ENCODE measurements around the gene SPECC1L.
"Not testable (repeated sequence)": the region's sequence is repeated elsewhere in the genome, so short reads cannot be mapped to it uniquely, and the experiment has no call there.

The SPECC1L gene, protein sequence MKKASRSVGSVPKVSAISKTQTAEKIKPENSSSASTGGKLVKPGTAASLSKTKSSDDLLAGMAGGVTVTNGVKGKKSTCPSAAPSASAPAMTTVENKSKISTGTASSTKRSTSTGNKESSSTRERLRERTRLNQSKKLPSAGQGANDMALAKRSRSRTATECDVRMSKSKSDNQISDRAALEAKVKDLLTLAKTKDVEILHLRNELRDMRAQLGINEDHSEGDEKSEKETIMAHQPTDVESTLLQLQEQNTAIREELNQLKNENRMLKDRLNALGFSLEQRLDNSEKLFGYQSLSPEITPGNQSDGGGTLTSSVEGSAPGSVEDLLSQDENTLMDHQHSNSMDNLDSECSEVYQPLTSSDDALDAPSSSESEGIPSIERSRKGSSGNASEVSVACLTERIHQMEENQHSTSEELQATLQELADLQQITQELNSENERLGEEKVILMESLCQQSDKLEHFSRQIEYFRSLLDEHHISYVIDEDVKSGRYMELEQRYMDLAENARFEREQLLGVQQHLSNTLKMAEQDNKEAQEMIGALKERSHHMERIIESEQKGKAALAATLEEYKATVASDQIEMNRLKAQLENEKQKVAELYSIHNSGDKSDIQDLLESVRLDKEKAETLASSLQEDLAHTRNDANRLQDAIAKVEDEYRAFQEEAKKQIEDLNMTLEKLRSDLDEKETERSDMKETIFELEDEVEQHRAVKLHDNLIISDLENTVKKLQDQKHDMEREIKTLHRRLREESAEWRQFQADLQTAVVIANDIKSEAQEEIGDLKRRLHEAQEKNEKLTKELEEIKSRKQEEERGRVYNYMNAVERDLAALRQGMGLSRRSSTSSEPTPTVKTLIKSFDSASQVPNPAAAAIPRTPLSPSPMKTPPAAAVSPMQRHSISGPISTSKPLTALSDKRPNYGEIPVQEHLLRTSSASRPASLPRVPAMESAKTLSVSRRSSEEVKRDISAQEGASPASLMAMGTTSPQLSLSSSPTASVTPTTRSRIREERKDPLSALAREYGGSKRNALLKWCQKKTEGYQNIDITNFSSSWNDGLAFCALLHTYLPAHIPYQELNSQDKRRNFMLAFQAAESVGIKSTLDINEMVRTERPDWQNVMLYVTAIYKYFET

DNA sequence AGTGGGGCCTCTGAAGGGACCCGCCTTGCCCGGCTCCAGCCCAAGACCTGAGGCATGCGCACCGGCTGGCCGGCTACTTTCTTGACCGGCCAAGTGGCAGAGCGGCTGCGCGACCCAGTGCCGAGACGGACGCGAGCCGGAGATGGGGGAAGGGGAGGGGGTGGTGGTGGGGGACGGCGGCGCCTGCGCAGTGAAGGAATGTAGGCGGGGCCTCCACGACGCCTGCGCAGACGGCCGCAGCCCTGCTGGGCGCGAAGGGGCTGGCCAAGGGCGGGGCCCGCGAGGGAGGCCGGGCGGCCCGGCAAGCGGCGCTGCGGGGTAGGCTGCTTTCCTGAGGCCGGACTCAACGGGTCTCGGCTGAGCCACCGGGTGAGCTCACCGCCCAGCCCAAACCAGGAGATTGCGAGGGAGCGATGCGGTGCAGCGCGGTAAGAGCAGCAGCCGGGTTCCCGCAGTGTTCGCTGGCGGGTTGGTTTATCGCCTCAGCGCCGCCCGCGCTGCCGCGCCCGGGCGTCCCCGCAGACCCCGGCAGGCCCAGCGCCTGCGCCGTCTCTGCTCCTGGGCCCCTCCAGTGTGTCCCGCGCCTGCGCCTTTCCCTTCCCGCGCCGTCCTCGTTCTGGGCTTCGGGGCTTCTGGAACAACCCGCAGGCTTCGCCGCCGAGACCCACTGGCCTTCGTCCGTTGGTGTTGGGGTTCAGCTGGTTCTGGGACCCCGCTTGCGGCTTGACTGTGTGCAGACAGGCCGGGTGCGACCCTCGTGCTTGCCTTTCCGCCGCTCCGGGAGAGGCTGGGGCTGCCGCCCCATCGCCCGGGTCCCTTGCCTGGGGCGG is at the start of gene SPECC1L:
TSS of gene SPECC1L (plus strand) at position 276 of the 830 bp plus-strand sequence. CDS start 31,401 bp downstream, outside the sequence.
- DNase-seq (ENCODE audit: low read depth in 2 of 3, low spot score in 1 of 3): peak; percentile 81 to 88 (median 84)

DNA sequence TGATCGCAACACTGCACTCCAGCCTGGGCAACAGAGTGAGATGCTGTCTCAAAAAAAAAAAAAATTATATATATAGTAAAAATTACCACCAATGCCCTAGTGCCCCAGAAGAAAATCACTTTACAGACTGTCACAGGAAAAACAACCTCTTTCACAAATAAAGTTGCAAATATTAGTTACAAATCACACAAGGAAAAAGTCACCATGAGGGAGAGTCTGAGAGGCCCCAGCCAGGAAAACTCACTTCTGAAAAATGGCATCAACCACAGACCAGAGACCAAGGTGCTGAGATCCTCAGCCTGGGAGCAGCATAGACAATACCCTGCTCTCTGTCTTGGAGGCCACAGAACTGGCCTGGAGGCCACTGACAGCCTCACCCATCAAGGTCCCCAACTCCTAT is 46.2 kb upstream of the SPECC1L start:
- DNase-seq (ENCODE audit: low read depth in 2 of 3, low spot score in 1 of 3): no peak

DNA sequence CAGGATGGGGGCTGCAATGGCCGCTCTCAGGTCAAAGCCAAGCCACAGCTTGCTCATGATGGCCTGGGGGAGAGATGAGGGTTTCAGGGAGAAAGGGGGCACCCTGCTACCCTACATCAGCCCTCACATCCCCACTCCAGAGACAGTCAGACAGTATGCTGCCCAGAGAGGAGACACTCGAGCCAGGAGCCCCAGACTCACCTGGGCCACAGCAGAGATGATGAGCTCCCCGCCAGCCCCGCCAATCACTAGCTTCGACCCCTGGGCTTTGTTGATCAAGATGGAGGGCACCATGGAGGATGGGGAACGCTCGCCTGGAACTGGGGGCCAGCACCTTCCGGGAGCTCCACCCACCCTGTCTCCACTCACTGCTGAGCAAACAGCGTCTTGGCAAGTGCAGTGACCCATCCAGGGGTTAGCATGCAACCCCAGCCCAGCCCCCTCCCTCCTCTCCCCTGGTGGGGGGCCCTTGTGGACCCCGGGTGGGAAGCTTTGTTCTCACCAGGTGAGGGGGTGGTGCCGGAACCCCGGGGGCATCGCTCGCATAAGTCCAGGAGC is 45.5 kb upstream of the SPECC1L start:
- DNase-seq (ENCODE audit: low read depth in 2 of 3, low spot score in 1 of 3): no peak

DNA sequence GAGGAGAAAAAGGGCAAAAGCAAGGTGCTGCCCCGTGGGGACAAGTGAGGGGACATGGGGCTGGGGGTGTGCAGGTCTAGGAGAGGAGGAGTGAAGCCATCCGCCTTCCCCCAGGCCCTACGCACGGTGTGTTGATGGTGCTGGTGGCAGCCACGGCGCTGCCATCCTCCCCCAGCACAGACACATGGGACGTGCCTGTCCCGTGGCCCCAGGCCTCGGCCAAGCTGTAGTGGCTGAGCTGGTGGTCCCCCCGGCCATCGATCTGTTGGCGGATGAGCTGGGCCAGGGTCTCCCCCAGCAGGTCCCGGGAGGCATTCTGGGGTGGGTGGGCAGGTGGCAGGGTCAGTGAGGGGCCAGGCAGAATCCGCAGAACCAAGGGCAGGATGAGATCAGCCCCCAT is 44.7 kb upstream of the SPECC1L start:
- no peak for DNase-seq (ENCODE audit: low read depth in 2 of 3, low spot score in 1 of 3)

DNA sequence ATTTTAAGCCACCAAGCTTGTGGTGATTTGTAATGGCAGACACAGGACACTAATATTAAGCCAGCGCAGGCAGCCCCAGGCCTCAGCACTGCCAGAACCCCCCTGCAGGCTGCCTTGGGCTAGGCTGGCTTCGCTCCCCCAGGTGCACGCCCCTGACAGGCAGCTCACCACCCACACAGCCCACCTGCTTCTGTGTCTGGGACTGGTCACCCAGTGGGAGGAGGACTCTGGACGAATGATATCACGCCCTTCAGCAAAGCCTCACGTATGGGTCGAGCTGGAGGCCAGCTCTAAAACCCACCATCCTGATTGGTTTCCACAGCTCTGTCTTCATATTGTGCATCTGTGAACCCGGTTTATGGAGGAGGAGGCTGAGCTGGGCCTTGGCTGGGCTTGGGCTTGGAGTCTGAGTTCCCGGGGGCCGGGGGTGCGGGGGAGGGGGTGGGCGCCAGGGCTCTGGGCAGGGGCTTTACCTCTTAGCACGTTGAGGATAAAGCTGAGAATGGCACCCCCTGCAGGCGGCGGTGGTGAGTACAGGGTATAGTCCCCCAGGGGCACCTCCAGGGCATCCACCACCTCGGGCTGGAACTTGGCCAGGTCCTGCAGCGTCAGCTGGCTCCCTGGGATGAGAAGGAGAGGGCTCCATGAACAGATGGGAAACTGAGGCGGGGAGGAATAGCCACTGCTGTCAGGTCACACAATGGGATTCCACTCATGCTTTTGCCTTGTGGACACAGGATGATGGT is 39.5 kb upstream of the SPECC1L start:
- DNase-seq (ENCODE audit: low read depth in 2 of 3, low spot score in 1 of 3): peak; percentile 35 to 66 (median 57)

DNA sequence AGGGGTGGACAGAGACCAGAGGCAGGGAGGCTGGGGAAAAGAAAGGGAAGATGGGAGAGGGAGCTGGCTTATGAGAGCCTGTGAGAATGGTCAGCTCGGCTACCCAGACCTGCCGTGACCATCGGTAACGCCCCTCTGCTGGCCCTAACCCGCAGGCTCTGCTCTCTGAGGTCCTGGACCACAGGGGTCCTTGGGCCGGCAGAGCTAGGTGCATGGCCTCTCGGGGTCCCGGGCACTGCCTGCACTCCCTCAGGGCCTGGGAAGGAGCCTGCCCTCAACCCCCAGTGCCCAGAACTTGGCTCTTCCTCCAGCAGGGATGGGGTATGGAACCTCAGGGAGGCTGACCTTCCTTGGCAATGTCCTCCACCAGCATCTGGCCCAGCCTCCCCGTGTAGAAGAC is 38.9 kb upstream of the SPECC1L start:
- DNase-seq (ENCODE audit: low read depth in 2 of 3, low spot score in 1 of 3): no peak

DNA sequence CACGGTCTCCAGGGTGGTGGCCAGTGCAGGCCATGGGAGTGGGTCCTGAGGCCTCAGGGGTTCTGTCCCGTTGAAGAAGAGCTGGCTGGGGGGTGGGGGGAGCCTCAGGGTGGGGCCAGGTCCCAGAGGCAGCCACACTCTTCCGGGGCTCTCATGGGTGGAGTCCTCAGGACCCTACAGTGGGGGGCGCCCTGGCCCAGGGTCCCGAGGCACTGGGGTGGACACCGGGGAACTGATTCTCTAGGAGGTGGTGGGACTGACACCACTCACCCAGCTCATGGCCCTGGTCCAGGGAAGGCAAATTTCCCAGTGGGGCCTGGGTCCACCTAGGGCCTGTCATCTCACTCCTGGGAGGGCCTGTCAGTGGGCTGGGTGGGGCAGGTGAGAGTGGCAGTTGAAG is 38.5 kb upstream of the SPECC1L start:
- DNase-seq (ENCODE audit: low read depth in 2 of 3, low spot score in 1 of 3): no peak

DNA sequence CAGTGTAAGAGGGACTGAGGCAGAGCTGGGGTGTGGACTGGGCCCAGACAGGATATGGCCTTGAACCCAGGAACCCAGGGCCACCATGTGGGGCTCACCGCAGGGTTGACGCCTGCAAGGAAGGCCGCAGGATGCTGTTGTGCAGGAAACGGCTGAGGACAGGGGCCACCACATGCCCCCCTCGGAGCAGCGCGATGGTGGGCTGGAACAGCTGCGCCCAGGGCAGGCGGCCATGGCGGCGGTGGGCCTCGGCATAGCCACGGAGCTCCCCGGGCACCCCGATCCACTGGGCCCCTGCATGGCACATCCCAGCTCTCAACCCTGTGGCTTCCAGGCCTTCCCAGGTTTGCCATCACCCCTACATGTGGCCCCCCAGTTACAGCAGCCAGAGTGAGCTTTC is 37.9 kb upstream of the SPECC1L start:
- DNase-seq (ENCODE audit: low read depth in 2 of 3, low spot score in 1 of 3): no peak

DNA sequence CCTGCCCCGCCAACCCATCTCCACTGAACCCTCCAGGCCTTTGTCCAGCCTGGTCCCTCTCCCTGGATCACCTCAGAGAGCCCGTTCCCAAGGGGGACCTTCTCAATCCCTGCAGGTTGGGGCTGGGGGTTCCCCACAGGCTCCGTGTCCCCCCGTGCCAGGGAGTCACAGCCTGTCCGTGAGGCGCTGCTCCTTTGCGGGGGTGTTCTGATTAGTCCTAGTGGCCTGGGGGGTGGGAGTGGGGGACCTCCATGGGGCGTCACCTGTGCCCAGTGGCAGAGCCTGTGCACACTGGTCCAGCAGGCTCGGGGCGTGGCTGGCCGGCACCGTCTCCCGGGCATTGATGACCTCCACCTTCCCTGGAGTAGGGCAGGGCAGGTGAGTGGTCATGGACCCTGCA is 37.4 kb upstream of the SPECC1L start:
- DNase-seq (ENCODE audit: low read depth in 2 of 3, low spot score in 1 of 3): no peak

DNA sequence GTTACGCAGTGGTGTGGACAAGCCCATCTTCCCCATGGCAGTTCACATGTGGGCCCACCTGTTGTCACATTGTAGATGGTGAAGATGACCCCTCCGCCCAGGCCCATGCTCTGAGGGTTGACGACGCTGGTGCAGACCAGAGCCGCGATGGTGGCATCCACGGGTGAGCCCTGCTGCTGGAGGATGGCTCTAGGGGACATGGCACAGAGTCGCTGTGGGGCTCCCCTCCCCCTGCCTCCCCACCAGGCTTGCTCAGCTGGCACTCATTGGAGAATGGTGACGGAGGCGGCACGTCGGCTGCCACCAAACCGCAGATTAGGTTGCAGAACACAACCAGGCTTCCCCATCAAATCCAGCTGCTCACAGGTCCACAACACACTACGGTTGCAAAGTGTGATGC is 36.8 kb upstream of the SPECC1L start:
- DNase-seq (ENCODE audit: low read depth in 2 of 3, low spot score in 1 of 3): no peak

DNA sequence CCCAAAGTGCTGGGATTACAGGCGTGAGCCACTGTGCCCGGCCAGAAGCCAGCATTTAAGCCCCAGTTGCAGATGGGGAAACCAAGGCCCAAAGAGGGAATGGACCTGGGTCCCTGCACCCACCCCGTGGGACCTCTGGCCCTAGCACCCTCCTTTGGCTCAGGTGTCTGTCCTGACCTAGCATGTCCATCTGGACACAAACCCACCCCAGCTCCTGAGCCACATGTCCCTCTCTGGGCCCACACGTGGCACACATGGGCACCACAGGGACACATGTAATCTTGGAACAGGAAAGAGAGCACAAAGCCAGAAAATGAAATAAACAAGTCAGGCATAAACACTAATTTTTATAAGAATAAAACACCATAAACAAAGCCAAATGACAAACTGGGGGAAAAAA is 35.3 kb upstream of the SPECC1L start:
- no peak for DNase-seq (ENCODE audit: low read depth in 2 of 3, low spot score in 1 of 3)

DNA sequence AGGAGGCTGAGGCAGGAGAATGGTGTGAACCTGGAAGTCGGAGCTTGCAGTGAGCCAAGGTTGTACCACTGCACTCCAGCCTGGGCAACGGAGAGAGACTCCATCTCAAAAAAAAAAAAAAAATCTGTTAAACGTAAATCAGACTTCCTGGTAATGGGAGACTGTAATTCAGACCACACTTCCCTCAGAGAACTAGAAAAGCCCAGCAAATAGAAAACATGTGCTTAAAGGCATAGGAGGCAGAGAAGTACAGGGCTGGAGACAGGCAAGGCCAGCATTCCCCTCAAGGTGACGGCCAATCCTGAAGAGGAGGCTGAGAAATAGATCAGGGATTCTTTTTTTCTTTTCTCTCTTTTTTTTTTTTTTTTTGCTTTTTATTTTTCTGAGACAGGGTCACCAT is 34.0 kb upstream of the SPECC1L start:
- no peak for DNase-seq (ENCODE audit: low read depth in 2 of 3, low spot score in 1 of 3)

DNA sequence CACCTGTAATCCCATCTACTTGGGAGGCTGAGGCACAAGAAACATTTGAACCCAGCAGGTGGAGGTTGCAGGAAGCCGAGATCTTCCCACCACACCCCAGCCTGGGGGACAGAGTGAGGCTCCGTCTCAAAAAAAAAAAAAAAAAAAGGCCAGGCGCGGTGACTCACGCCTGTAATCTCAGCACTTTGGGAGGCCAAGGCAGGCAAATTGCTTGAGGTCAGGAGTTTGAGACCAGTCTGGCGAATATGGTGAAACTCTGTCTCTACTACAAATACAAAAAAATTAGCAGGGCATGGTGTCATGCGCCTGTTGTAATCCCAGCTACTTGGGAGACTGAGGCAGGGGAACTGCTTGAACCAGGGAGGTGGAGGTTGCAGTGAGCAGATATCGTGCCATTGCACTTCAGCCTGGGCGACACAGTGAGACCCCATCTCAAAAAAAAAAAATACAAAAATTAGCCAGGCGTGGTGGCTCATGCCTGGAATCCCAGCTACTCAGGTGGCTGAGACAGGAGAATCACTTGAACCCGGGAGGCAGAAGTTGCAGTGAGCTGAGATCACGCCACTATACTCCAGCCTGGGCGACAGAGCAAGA is 32.4 kb upstream of the SPECC1L start:
- DNase-seq (ENCODE audit: low read depth in 2 of 3, low spot score in 1 of 3): not testable (repeated sequence)

DNA sequence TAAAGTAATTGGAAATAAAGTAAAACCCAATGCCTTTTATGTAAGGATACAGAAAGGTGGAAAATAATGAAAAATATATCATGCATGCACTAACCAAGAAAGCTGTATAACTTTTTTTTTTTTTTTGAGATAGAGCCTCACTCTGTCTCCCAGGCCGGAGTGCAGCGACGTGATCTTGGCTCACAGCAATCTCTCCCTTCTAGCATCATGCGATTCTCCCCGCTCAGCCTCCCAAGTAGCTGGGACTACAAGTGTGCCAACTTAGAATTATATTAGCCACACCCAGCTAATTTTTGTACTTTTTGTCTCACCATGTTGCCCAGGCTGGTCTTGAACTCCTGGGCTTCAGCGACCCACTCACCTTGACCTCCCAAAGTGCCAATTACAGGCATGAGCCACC is 30.2 kb upstream of the SPECC1L start:
- DNase-seq (ENCODE audit: low read depth in 2 of 3, low spot score in 1 of 3): no peak

DNA sequence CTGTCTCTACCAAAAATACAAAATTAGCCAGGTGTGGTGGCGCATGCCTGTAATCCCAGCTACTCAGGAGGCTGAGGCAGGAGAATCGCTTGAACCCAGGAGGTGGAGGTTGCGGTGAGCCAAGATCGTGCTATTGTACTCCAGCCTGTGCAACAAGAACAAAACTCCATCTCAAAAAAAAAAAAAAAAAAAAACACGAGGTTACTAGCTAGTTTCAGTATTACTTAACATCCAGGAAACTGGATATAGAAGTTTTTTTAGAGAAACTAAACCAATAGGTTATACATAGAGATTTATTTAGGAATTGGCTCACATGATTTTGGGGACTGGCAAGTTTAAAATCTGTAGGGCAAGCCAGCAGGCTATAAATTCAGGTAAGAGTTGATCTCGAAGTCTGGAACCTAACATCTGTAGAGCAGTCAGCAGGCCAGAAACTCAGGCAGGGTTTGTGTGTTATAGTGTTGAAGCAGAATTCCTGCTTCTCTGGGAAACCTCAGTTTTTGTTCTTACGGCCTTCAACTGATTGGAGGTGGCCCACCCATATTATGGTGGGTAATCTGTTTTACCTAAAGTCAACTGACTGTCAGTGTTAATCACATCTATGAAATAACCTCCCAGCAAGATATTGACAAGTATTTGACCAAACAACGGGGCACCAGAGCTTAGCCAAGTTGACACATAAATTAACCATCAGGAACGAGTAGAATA is 29.5 kb upstream of the SPECC1L start:
- DNase-seq (ENCODE audit: low read depth in 2 of 3, low spot score in 1 of 3): not testable (repeated sequence)

DNA sequence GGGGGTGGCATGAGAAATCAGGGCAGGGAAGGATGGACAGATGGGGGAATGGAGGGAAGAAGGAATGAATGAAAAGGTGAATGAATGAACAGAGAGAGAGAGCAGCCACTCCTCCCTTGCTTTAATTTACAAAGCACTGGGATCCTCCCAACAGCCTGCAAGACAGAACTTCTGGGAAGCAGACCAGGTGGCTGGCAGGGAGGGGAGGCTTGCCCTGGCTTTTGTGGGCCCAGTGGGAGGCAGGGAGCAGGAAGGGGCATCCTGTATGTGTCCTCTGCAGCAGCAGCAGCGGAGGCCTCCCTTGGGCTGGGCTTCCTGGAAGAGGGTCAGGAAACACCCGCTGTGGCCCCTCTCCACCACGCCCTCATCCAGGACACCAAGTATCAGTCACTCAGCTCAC is 27.2 kb upstream of the SPECC1L start:
- DNase-seq (ENCODE audit: low read depth in 2 of 3, low spot score in 1 of 3): not testable (repeated sequence)

DNA sequence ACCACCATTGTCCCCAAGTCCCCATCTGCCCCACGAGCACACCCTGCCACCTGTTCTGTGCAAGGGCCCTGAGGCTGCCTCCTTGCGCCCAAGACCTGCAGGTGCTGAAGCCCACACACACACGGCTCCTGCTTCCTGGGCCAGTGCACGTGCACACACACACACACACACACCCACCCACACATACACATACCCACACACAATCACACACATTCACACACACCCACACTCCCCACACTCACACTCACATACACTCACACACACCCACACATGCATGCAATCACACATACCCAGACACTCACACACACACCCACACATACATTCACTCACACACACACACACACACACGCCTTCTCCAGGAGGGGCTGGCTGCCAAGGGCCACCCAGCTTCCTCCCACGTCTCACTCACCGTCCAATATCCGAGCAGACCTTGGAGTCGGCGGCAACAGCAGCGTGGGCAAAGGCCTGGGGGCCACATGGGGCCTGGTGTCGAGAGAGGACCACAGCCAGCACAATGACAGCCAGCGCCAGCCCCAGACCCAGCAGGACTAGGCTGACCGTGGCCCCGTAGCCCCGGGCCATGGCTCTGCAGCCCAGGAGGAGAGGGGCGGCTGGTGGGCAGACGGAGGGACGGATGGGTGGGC is 26.4 kb upstream of the SPECC1L start:
- no peak for DNase-seq (ENCODE audit: low read depth in 2 of 3, low spot score in 1 of 3)

DNA sequence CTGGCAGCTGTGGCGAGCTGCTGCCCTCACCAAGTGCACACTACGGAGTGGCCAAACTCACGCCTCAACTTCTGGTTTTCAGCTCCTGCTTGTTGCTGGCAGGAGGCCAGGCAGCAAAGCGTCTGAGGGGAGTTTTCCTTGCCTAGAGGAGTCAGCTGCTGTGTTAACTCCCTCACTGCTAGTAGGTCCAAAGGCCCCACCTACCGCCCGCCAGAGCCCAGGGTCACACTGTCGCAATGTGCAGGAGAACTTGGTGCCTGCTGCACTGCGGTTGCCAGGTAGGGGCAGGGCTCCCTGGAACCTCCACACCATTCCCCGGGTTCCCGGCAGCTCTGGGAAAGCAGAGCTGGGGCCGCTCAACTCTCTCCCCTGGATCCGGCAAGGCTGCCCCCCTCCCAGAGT is 25.6 kb upstream of the SPECC1L start, which contains the start of gene GGT5:
TSS of gene GGT5 (minus strand) at position 53 of the 402 bp plus-strand sequence. CDS start 357 bp downstream, outside the sequence.
- not testable (repeated sequence) for DNase-seq (ENCODE audit: low read depth in 2 of 3, low spot score in 1 of 3)
